ENCODE results near the gene IQCF6.
"Not testable (repeated sequence)": the region's sequence is repeated elsewhere in the genome, so short reads cannot be mapped to it uniquely, and the experiment has no call there.

GRCh38 chr3:51787576-51787975 is 8.5 kb upstream of the IQCF6 start:
- TF ChIP-seq, protein P1, sequence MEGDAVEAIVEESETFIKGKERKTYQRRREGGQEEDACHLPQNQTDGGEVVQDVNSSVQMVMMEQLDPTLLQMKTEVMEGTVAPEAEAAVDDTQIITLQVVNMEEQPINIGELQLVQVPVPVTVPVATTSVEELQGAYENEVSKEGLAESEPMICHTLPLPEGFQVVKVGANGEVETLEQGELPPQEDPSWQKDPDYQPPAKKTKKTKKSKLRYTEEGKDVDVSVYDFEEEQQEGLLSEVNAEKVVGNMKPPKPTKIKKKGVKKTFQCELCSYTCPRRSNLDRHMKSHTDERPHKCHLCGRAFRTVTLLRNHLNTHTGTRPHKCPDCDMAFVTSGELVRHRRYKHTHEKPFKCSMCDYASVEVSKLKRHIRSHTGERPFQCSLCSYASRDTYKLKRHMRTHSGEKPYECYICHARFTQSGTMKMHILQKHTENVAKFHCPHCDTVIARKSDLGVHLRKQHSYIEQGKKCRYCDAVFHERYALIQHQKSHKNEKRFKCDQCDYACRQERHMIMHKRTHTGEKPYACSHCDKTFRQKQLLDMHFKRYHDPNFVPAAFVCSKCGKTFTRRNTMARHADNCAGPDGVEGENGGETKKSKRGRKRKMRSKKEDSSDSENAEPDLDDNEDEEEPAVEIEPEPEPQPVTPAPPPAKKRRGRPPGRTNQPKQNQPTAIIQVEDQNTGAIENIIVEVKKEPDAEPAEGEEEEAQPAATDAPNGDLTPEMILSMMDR (IDR thresholded peaks at IDR 0.05): not testable (repeated sequence)
- TF ChIP-seq POLR2A (IDR thresholded peaks at IDR 0.05): not testable (repeated sequence)
